ENCODE data around the gene WDFY4. TPM values are rescaled to one million over a fixed set of nuclear protein-coding genes. Genes with fewer than 3 reads are reported as not detected.

WDFY4 gene
- total and polyA plus RNA-seq, 7 donors, result 0.23 to 1.3 (median 0.69) TPM

- no peak overlapping the region for H3K4me3 ChIP-seq
- no peaks in the 10 kb centered on the region for H3K36me3 ChIP-seq (ENCODE audit: insufficient read depth in 1 of 2, low read depth in 1 of 2)
- no peaks in the 10 kb centered on the region for H3K9me3 ChIP-seq
- ATAC-seq (no peak), DNase-seq (no peak)
- no peaks in the 10 kb centered on the region for H3K4me1 ChIP-seq
- intact Hi-C loops (cut with DNase I), result no loop called here
- no peak overlapping the region for H3K27ac ChIP-seq
- 75 to 80% (median 76%) methylated on average over 11 of the region's 11 CpGs for WGBS, 3 donors
- no peaks in the 10 kb centered on the region for H3K27me3 ChIP-seq (ENCODE audit: insufficient read depth in 3 of 3, low read length in 2 of 3)
- TF ChIP-seq CTCF (IDR thresholded peaks at IDR 0.05), result no peak
Observed at GRCh38 chr10:48722153-48723145, 37.8 kb downstream of the WDFY4 start.

GRCh38 chr10:48724127-48724526, 39.5 kb downstream of the WDFY4 start:
- Histone ChIP-seq H3K4me3 (no peak overlapping the region), H3K4me1 (no peaks in the 10 kb centered on the region), H3K27ac (no peak overlapping the region), H3K9me3 (no peaks in the 10 kb centered on the region), H3K36me3 (ENCODE audit: insufficient read depth in 1 of 2, low read depth in 1 of 2) (no peaks in the 10 kb centered on the region), H3K27me3 (ENCODE audit: insufficient read depth in 3 of 3, low read length in 2 of 3) (no peaks in the 10 kb centered on the region)
- intact Hi-C loops (cut with DNase I), result no loop called here
- DNase-seq, result no peak
- WGBS, 3 donors, result 51 to 68% (median 59%) methylated on average over 7 of the region's 7 CpGs
- TF ChIP-seq CTCF (IDR thresholded peaks at IDR 0.05), result no peak
- no peak for ATAC-seq

- H3K9me3 ChIP-seq, result no peaks in the 10 kb centered on the region
- WGBS, 3 donors, result 49 to 51% (median 51%) methylated on average over 4 of the region's 4 CpGs
- intact Hi-C loops (cut with DNase I), result no loop called here
- no peaks in the 10 kb centered on the region for H3K4me1 ChIP-seq
- H3K4me3 ChIP-seq, result no peak overlapping the region
- TF ChIP-seq CTCF (IDR thresholded peaks at IDR 0.05), result no peak
- DNase-seq (no peak), ATAC-seq (no peak)
- no peak overlapping the region for H3K27ac ChIP-seq
- no peaks in the 10 kb centered on the region for H3K36me3 ChIP-seq (ENCODE audit: insufficient read depth in 1 of 2, low read depth in 1 of 2)
- no peaks in the 10 kb centered on the region for H3K27me3 ChIP-seq (ENCODE audit: insufficient read depth in 3 of 3, low read length in 2 of 3)
Observed at GRCh38 chr10:48725708-48726107, 41.0 kb downstream of the WDFY4 start.

GRCh38 chr10:48727866-48728265, 43.2 kb downstream of the WDFY4 start:
- intact Hi-C loops (cut with DNase I), result no loop called here
- DNase-seq, result no peak

More at GRCh38 chr10:48727866-48728265, 43.2 kb downstream of the WDFY4 start:
- no peak for ATAC-seq
- WGBS, 3 donors, result 68 to 71% (median 69%) methylated on average over 3 of the region's 3 CpGs
- no peak overlapping the region for H3K27ac ChIP-seq
- no peaks in the 10 kb centered on the region for H3K9me3 ChIP-seq
- no peaks in the 10 kb centered on the region for H3K4me1 ChIP-seq
- H3K36me3 ChIP-seq (ENCODE audit: insufficient read depth in 1 of 2, low read depth in 1 of 2), result no peaks in the 10 kb centered on the region
- no peaks in the 10 kb centered on the region for H3K27me3 ChIP-seq (ENCODE audit: insufficient read depth in 3 of 3, low read length in 2 of 3)
- TF ChIP-seq CTCF (IDR thresholded peaks at IDR 0.05), result no peak
- no peak overlapping the region for H3K4me3 ChIP-seq
